ENCODE measurements around the gene GIGYF2.

Gene GIGYF2

GRCh38 chr2:232888099-232888836 lies 191.1 kb downstream of the GIGYF2 start:
- H3K4me3 Mint-ChIP-seq = no peak overlapping the region
- H3K4me1 Mint-ChIP-seq (ENCODE audit: low read depth) = no peaks in the 10 kb centered on the region
- no peak overlapping the region for H3K27ac Mint-ChIP-seq
- H3K36me3 Mint-ChIP-seq (ENCODE audit: low read depth) = no peaks in the 10 kb centered on the region
- peaks cover 15% of the 10 kb centered on the region for H3K27me3 Mint-ChIP-seq
- no peaks in the 10 kb centered on the region for H3K9me3 Mint-ChIP-seq

- Mint-ChIP-seq H3K27ac (no peak overlapping the region), H3K36me3 (ENCODE audit: low read depth) (no peaks in the 10 kb centered on the region), H3K4me3 (no peak overlapping the region), H3K27me3 (peaks cover 15% of the 10 kb centered on the region), H3K9me3 (no peaks in the 10 kb centered on the region), H3K4me1 (ENCODE audit: low read depth) (no peaks in the 10 kb centered on the region)
Observed at GRCh38 chr2:232888839-232889529, 191.9 kb downstream of the GIGYF2 start.

- Mint-ChIP-seq H3K4me1 (ENCODE audit: low read depth) (no peaks in the 10 kb centered on the region), H3K9me3 (no peaks in the 10 kb centered on the region), H3K27ac (no peak overlapping the region), H3K36me3 (ENCODE audit: low read depth) (no peaks in the 10 kb centered on the region), H3K27me3 (peaks cover 15% of the 10 kb centered on the region), H3K4me3 (no peak overlapping the region)
Observed at GRCh38 chr2:232889876-232890401, 192.8 kb downstream of the GIGYF2 start.

- H3K27ac Mint-ChIP-seq = no peak overlapping the region
- peaks cover 15% of the 10 kb centered on the region for H3K27me3 Mint-ChIP-seq
- H3K4me3 Mint-ChIP-seq = no peak overlapping the region
- H3K9me3 Mint-ChIP-seq = no peaks in the 10 kb centered on the region
- H3K4me1 Mint-ChIP-seq (ENCODE audit: low read depth) = no peaks in the 10 kb centered on the region
- no peaks in the 10 kb centered on the region for H3K36me3 Mint-ChIP-seq (ENCODE audit: low read depth)
Observed at GRCh38 chr2:232890536-232890895, 193.4 kb downstream of the GIGYF2 start.

GRCh38 chr2:232890896-232891601 lies 193.9 kb downstream of the GIGYF2 start:
- no peaks in the 10 kb centered on the region for H3K9me3 Mint-ChIP-seq
- peaks cover 3% of the 10 kb centered on the region for H3K4me1 Mint-ChIP-seq (ENCODE audit: low read depth)
- no peaks in the 10 kb centered on the region for H3K36me3 Mint-ChIP-seq (ENCODE audit: low read depth)
- H3K27ac Mint-ChIP-seq = no peak overlapping the region
- no peak overlapping the region for H3K4me3 Mint-ChIP-seq
- peaks cover 15% of the 10 kb centered on the region for H3K27me3 Mint-ChIP-seq

- Mint-ChIP-seq H3K4me3 (no peak overlapping the region), H3K36me3 (ENCODE audit: low read depth) (no peaks in the 10 kb centered on the region), H3K27ac (no peak overlapping the region), H3K9me3 (no peaks in the 10 kb centered on the region), H3K27me3 (peaks cover 15% of the 10 kb centered on the region), H3K4me1 (ENCODE audit: low read depth) (peaks cover 5% of the 10 kb centered on the region)
Observed at GRCh38 chr2:232891621-232892071, 194.5 kb downstream of the GIGYF2 start.

GRCh38 chr2:232892221-232892620 lies 195.1 kb downstream of the GIGYF2 start:
- H3K27ac Mint-ChIP-seq = no peak overlapping the region
- H3K27me3 Mint-ChIP-seq = peaks cover 15% of the 10 kb centered on the region
- no peak overlapping the region for H3K4me3 Mint-ChIP-seq
- no peaks in the 10 kb centered on the region for H3K36me3 Mint-ChIP-seq (ENCODE audit: low read depth)
- no peaks in the 10 kb centered on the region for H3K9me3 Mint-ChIP-seq
- H3K4me1 Mint-ChIP-seq (ENCODE audit: low read depth) = peaks cover 5% of the 10 kb centered on the region

GRCh38 chr2:232892843-232893242 lies 195.7 kb downstream of the GIGYF2 start:
- H3K9me3 Mint-ChIP-seq = no peaks in the 10 kb centered on the region
- H3K36me3 Mint-ChIP-seq (ENCODE audit: low read depth) = no peaks in the 10 kb centered on the region
- no peak overlapping the region for H3K4me3 Mint-ChIP-seq
- H3K4me1 Mint-ChIP-seq (ENCODE audit: low read depth) = peaks cover 5% of the 10 kb centered on the region
- peaks cover 15% of the 10 kb centered on the region for H3K27me3 Mint-ChIP-seq
- no peak overlapping the region for H3K27ac Mint-ChIP-seq

- peaks cover 15% of the 10 kb centered on the region for H3K27me3 Mint-ChIP-seq
- no peaks in the 10 kb centered on the region for H3K36me3 Mint-ChIP-seq (ENCODE audit: low read depth)
- H3K27ac Mint-ChIP-seq = no peak overlapping the region
- peaks cover 5% of the 10 kb centered on the region for H3K4me1 Mint-ChIP-seq (ENCODE audit: low read depth)
- no peaks in the 10 kb centered on the region for H3K9me3 Mint-ChIP-seq
- no peak overlapping the region for H3K4me3 Mint-ChIP-seq
Observed at GRCh38 chr2:232893834-232894233, 196.7 kb downstream of the GIGYF2 start.

GRCh38 chr2:232894251-232894650 lies 197.1 kb downstream of the GIGYF2 start:
- peaks cover 15% of the 10 kb centered on the region for H3K27me3 Mint-ChIP-seq
- H3K36me3 Mint-ChIP-seq (ENCODE audit: low read depth) = no peaks in the 10 kb centered on the region

GRCh38 chr2:232894746-232895145 lies 197.6 kb downstream of the GIGYF2 start:
- no peaks in the 10 kb centered on the region for H3K9me3 Mint-ChIP-seq
- H3K27me3 Mint-ChIP-seq = peaks cover 15% of the 10 kb centered on the region
- no peak overlapping the region for H3K27ac Mint-ChIP-seq
- H3K4me3 Mint-ChIP-seq = no peak overlapping the region
- H3K36me3 Mint-ChIP-seq (ENCODE audit: low read depth) = no peaks in the 10 kb centered on the region
- peaks cover 5% of the 10 kb centered on the region for H3K4me1 Mint-ChIP-seq (ENCODE audit: low read depth)

More at GRCh38 chr2:232894251-232894650, 197.1 kb downstream of the GIGYF2 start:
- Mint-ChIP-seq H3K4me1 (ENCODE audit: low read depth) (peaks cover 5% of the 10 kb centered on the region), H3K27ac (no peak overlapping the region), H3K4me3 (no peak overlapping the region), H3K9me3 (no peaks in the 10 kb centered on the region)

- H3K4me1 Mint-ChIP-seq (ENCODE audit: low read depth) = peaks cover 5% of the 10 kb centered on the region
- no peak overlapping the region for H3K27ac Mint-ChIP-seq
- no peaks in the 10 kb centered on the region for H3K9me3 Mint-ChIP-seq
- H3K36me3 Mint-ChIP-seq (ENCODE audit: low read depth) = no peaks in the 10 kb centered on the region
- H3K27me3 Mint-ChIP-seq = peaks cover 10% of the 10 kb centered on the region
- no peak overlapping the region for H3K4me3 Mint-ChIP-seq
Observed at GRCh38 chr2:232896111-232896510, 199.0 kb downstream of the GIGYF2 start.

GRCh38 chr2:232896720-232897597 lies 199.8 kb downstream of the GIGYF2 start:
- H3K27me3 Mint-ChIP-seq = peaks cover 7% of the 10 kb centered on the region
- H3K4me1 Mint-ChIP-seq (ENCODE audit: low read depth) = peaks cover 8% of the 10 kb centered on the region
- H3K4me3 Mint-ChIP-seq = no peak overlapping the region
- no peaks in the 10 kb centered on the region for H3K36me3 Mint-ChIP-seq (ENCODE audit: low read depth)
- no peaks in the 10 kb centered on the region for H3K9me3 Mint-ChIP-seq
- H3K27ac Mint-ChIP-seq = no peak overlapping the region

Data from stimulated activated naive CD8-positive, alpha-beta T cell treated with anti-CD3 and anti-CD28 coated beads, Interleukin-15, Interleukin-2, amounts not matched to agents 100 ng/mL and 50 ng/mL, for 24 hours (primary cell).